ENCODE data around the gene EIF5B.
A peak's percentile ranks its signal among the peaks of the same experiment; 100 is the strongest.
"Not testable (repeated sequence)": the region's sequence is repeated elsewhere in the genome, so short reads cannot be mapped to it uniquely, and the experiment has no call there.

The EIF5B gene

GRCh38 chr2:99337113-99338028 is at the start of gene EIF5B:
TSS of gene EIF5B (plus strand) at chr2:99337389. CDS start at chr2:99337555, 166 bp downstream.
- DNase-seq, result peak; percentile 95 to 97 (median 96)

- DNase-seq, result no peak
Observed at GRCh38 chr2:99297994-99298393, 39.2 kb upstream of the EIF5B start.

GRCh38 chr2:99299580-99299979 is 37.6 kb upstream of the EIF5B start:
- DNase-seq, result no peak

- not testable (repeated sequence) for DNase-seq
Observed at GRCh38 chr2:99301097-99301496, 36.1 kb upstream of the EIF5B start, which contains the start of gene LYG1. TSS of gene LYG1 (minus strand) at chr2:99301197. CDS start at chr2:99295670, 5,527 bp downstream.

GRCh38 chr2:99317161-99317872 is 19.9 kb upstream of the EIF5B start:
- no peak for DNase-seq

GRCh38 chr2:99317873-99318200 is 19.4 kb upstream of the EIF5B start:
- DNase-seq, result not testable (repeated sequence)

GRCh38 chr2:99325384-99325783 is 11.8 kb upstream of the EIF5B start:
- no peak for DNase-seq

- peak; percentile 98 to 100 (median 99) for DNase-seq
Observed at GRCh38 chr2:99335911-99336803, 1.0 kb upstream of the EIF5B start, which contains the start of gene TXNDC9. TSS of gene TXNDC9 (minus strand) at chr2:99336333. CDS start at chr2:99333210, 3,123 bp downstream.

- peak in 1 of 3 experiments; percentile 66 for DNase-seq
Observed at GRCh38 chr2:99336804-99337112, 431 bp upstream of the EIF5B start.

- DNase-seq, result peak in 1 of 3 experiments; percentile 53
Observed at GRCh38 chr2:99338029-99338585, 918 bp downstream of the EIF5B start.

GRCh38 chr2:99340669-99341236 is 3.6 kb downstream of the EIF5B start:
- no peak for DNase-seq

GRCh38 chr2:99342536-99342935 is 5.3 kb downstream of the EIF5B start:
- no peak for DNase-seq

- DNase-seq, result not testable (repeated sequence)
Observed at GRCh38 chr2:99345446-99345845, 8.3 kb downstream of the EIF5B start.

- no peak for DNase-seq
Observed at GRCh38 chr2:99346218-99346617, 9.0 kb downstream of the EIF5B start.

GRCh38 chr2:99348173-99348572 is 11.0 kb downstream of the EIF5B start:
- no peak for DNase-seq

- no peak for DNase-seq
Observed at GRCh38 chr2:99350194-99350593, 13.0 kb downstream of the EIF5B start.

- DNase-seq, result no peak
Observed at GRCh38 chr2:99354070-99354469, 16.9 kb downstream of the EIF5B start.

GRCh38 chr2:99354825-99355224 is 17.6 kb downstream of the EIF5B start:
- DNase-seq, result not testable (repeated sequence)

GRCh38 chr2:99356853-99357252 is 19.7 kb downstream of the EIF5B start:
- DNase-seq, result no peak

GRCh38 chr2:99365661-99366060 is 28.5 kb downstream of the EIF5B start:
- no peak for DNase-seq

GRCh38 chr2:99368854-99369253 is 31.7 kb downstream of the EIF5B start:
- not testable (repeated sequence) for DNase-seq

- no peak for DNase-seq
Observed at GRCh38 chr2:99373144-99373543, 36.0 kb downstream of the EIF5B start.

Measured in NCI-H1417 (cell line).